Muscle layer of colon (tissue), 2 donors: ENCODE results near the gene VSIR.

Source experiments
- H3K27ac ChIP-seq: one replicate; pipeline ENCODE4 v1.7.0; 2013; ENCODE audit warnings: low read depth, mild to moderate bottlenecking, low read length, moderate library complexity
- H3K27me3 ChIP-seq, 2 donors: one replicate each; pipeline ENCODE4 v1.7.0; 2013; ENCODE audit warnings: low read length in 2 of 2, mild to moderate bottlenecking in 2 of 2; ENCODE audit not compliant: insufficient read depth in 2 of 2, control insufficient read depth in 1 of 2
- H3K36me3 ChIP-seq: one replicate; pipeline ENCODE4 v1.7.0; 2013; ENCODE audit warnings: mild to moderate bottlenecking, low read length; ENCODE audit not compliant: insufficient read depth
- H3K4me1 ChIP-seq: one replicate; pipeline ENCODE4 v1.7.0; 2013; ENCODE audit warnings: mild to moderate bottlenecking, low read length; ENCODE audit not compliant: insufficient read depth
- H3K4me3 ChIP-seq, 2 donors: one replicate each; pipeline ENCODE4 v1.7.0; 2013; ENCODE audit warnings: low read length in 2 of 2, low read depth in 1 of 2, mild to moderate bottlenecking in 1 of 2, moderate library complexity in 1 of 2
- H3K9ac ChIP-seq: one replicate; pipeline ENCODE4 v1.7.0; 2013; ENCODE audit warnings: low read length
- H3K9me3 ChIP-seq: one replicate; pipeline ENCODE4 v1.7.0; 2013; ENCODE audit warnings: mild to moderate bottlenecking, low read length
- donor health status: abdominal sarcoma.
- donor health status: Adenocarcinoma of cecum.

VSIR gene

DNA sequence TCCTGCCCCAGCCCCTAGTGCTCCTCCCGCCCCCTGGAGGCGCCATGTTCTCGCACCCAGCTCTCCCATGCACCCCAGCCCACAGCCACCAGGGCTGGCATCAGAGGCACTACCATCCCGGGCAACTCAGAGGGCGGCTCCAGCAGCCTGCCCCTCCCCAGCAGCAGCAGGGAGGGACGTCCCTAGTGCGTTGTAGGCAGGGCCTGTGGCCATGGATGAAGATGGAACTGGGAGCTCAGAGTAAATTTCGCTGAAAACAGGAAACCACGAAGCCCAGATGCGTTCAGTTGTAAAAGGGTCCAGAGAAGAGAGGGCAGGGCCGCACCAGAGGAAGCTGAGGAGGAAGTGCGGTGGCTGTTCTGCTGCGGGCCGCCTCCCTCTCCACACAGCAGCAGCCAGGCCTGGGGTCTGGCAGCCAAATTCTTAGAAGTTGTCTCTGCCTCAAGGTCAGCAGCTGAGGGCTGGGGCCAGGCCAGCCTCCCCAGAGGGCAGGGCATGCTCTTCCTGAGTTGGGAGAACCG lies 24.6 kb downstream of the VSIR start:
- H3K36me3 ChIP-seq, result peaks cover 42% of the 10 kb centered on the region
- no peak overlapping the region for H3K9ac ChIP-seq
- H3K4me3 ChIP-seq, result no peak overlapping the region
- H3K27ac ChIP-seq, result peak overlapping the region; percentile 53
- no peaks in the 10 kb centered on the region for H3K9me3 ChIP-seq
- no peaks in the 10 kb centered on the region for H3K27me3 ChIP-seq
- H3K4me1 ChIP-seq, result peaks cover 42% of the 10 kb centered on the region

DNA sequence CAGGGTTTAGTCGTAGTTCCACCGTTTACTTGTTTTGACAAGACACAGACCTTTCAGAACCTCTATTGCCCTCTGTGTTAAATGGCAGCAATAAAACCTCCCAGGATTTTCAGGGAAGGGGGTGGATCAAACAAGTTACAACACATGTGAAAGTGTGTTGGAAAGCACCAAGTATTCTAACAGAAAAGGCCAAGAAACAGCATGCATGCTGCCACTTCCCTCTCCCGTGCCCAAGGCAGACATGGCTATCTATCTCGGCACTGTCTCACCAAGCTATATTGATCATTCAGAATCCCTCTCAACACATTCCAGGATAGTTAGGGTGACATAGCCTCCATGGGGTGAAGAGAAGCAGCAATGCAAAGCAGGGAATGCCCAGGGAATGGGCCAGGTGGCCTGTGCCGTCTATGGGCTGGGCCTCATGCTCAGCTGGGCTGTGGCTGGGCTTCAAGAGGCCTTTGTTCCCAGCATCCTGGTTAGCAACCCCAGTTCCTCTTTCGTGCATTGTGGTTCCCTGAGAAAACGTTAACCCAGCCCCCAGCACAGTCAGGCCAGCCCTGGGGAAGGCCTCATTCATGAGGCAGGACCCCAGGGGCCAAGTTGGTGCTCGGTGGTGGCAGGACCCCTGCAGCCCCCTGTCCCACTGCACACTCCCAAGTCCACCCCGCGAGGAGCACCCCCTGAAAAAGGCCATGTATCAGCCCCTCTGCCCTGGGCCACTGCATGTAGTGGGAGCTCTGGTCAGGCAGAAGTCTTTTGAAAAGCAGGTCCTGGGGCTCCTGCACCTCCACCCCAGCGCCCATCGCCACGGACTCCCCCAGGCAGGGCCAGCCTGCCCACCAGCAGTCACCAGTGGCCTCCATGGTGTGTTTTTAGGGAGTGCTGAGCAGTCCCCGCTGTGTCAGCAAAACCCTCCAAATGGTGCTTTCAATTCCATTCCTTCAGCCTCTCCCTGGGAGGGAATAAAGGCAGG lies 25.5 kb downstream of the VSIR start:
- H3K9ac ChIP-seq, result no peak overlapping the region
- H3K4me3 ChIP-seq, result no peak overlapping the region
- peaks cover 34% of the 10 kb centered on the region for H3K36me3 ChIP-seq
- H3K27ac ChIP-seq, result peak overlapping the region; percentile 48
- H3K4me1 ChIP-seq, result peaks cover 42% of the 10 kb centered on the region
- no peaks in the 10 kb centered on the region for H3K27me3 ChIP-seq
- no peaks in the 10 kb centered on the region for H3K9me3 ChIP-seq

DNA sequence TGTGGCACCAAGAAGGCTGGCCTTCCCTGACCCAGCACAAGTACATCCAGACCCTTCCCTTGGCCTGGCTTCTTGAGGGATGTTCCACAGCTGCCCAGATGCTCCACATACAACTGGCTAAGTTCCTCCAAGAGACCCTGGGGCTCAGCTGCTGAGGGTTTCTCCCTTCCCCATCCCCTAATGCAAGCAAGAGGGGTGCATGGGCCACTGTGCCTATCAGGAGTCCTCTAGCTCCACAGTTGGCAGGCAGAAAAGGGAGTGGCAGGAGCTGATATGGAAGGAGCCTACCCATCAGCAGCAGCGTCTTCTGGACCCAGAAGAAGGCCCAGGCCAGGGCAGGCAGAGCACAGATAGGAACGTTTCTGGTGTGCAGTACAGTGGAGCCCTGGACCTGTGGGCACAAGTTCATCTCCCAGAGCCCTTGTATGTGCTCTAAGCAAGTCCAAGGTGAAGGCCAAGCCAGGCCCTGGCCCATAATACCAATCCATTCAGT lies 26.2 kb downstream of the VSIR start:
- Histone ChIP-seq H3K4me1 (peaks cover 42% of the 10 kb centered on the region), H3K27me3 (no peaks in the 10 kb centered on the region), H3K9me3 (no peaks in the 10 kb centered on the region), H3K27ac (no peak overlapping the region), H3K4me3 (no peak overlapping the region), H3K9ac (no peak overlapping the region), H3K36me3 (peaks cover 26% of the 10 kb centered on the region)

DNA sequence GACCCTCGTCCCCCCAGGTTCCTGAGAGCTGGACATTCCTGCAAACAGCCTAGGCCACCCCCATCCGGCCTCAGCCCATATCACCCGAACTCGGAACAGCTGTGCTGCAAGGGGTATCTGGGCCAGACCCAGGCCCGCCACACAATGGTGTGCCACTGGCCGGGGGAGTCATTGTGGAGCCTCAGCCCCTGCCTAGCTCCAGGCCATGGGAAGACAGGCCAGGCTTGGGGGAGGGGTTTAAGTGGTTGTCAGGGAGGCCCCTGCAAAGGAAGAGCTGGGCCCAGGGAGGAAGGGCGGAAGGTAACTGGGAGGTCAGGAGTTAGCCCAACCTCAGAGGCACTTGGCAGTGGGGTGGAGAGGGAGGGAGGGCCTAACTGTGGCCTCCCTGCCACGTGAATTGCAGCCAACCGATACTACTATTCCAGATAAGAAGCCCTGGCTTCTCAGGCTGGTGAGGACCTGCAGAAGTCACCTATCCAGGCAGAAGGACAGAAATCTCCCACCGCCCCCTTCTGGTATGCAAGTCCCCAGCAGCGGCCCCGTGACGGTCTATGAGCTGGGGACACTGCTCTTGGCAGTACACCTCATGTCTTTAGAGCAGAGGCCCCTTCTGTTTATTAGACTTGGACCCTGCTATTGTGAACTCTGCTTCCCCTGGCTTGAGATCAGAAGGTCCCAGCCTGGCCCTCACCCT lies 26.8 kb downstream of the VSIR start:
- Histone ChIP-seq H3K9me3 (no peaks in the 10 kb centered on the region), H3K36me3 (peaks cover 21% of the 10 kb centered on the region), H3K4me1 (peaks cover 42% of the 10 kb centered on the region), H3K9ac (no peak overlapping the region), H3K4me3 (no peak overlapping the region), H3K27me3 (no peaks in the 10 kb centered on the region), H3K27ac (no peak overlapping the region)

DNA sequence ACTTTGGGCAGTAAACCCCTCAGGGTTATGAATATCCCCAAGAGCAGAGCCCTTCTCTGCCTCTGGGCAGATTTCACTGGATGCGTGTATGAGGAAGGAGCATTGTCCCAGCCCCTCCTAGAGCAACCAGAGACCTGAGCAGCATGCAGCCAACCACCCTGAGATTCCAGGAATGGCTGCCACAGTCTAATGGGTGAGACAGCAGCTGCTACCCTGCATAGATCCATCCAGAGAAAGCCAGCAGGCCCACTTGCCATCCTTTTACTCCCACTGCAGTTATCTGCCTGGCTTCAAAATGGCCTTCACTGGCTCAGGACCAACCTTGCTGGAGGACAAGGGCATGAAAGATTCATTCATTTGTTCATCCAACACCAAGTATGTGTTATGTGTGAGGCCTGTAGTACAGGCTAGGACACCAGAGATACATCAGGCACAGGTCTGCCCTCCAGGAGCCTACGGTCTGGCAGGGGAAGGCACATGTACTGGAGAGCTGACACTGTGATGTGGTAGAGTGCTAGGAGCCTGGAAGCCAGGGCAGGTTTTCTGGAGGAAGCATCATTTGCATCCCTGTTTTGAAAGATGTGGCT lies 27.6 kb downstream of the VSIR start:
- Histone ChIP-seq H3K4me1 (peaks cover 42% of the 10 kb centered on the region), H3K9ac (no peak overlapping the region), H3K9me3 (no peaks in the 10 kb centered on the region)

DNA sequence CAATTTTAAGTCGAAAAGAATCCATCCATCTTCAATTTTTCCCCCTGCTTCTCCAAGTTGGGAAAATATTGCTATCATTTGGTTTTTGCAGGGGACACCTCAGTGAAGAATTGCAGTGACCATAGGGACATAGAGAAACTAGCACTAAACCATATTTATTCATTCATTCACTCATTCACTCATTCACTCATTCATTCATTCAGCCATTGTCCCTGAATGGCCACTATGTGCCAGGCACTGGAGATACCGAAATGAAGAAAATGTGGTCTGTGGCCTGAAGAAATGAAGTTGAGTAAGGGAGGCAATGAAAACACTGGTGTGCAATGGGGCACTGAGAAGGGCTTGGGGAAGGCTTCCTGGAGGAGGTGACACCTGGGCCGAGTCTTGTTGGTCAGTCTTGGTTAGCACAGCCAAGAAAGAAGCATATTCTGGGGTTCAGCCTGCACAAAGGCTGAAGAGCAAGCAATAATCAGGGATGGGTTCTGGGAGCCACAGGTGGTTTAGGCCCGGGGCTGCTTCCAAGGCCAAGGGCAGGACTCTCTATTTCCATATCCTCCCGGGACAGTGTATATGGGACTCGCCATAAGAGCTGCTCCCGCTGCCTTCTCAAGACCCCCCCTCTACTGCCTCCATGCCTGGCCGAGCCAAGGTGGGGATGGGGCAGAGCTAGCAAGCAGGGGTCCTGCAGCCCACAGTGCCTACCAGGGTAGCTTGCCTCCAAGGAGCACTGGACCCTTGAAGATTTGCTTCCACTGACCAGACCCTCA lies 28.2 kb downstream of the VSIR start:
- H3K4me1 ChIP-seq, result peaks cover 47% of the 10 kb centered on the region
- H3K27me3 ChIP-seq, result no peaks in the 10 kb centered on the region
- no peak overlapping the region for H3K9ac ChIP-seq
- peaks cover 7% of the 10 kb centered on the region for H3K36me3 ChIP-seq
- H3K9me3 ChIP-seq, result no peaks in the 10 kb centered on the region
- H3K4me3 ChIP-seq, result no peak overlapping the region
- H3K27ac ChIP-seq, result no peak overlapping the region

More for the DNA sequence above, 27.6 kb downstream of the VSIR start:
- H3K27me3 ChIP-seq, result no peaks in the 10 kb centered on the region
- H3K4me3 ChIP-seq, result no peak overlapping the region
- peaks cover 13% of the 10 kb centered on the region for H3K36me3 ChIP-seq
- H3K27ac ChIP-seq, result no peak overlapping the region

DNA sequence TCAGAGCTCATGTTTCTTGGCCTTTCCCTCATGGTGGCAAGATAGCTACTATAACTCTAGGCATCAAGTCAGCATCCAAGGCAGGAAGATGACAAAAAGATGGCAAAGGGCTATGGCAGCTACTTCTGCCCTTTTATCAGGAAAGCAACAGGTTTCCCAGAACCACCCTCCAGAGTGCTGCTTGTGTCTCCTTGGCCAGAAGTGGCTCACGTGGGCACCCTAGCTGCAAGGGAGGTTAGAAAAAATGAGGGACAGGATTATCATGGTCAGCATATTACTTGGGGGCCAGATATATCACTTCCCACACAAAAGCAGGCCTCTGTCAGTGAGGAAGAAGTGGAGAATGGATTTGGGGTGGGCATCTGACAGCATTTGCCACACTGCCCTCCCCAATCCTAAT lies 29.5 kb downstream of the VSIR start:
- Histone ChIP-seq H3K9me3 (no peaks in the 10 kb centered on the region), H3K27ac (no peak overlapping the region), H3K9ac (no peak overlapping the region), H3K36me3 (no peaks in the 10 kb centered on the region), H3K4me3 (no peak overlapping the region), H3K27me3 (no peaks in the 10 kb centered on the region), H3K4me1 (peaks cover 41% of the 10 kb centered on the region)

DNA sequence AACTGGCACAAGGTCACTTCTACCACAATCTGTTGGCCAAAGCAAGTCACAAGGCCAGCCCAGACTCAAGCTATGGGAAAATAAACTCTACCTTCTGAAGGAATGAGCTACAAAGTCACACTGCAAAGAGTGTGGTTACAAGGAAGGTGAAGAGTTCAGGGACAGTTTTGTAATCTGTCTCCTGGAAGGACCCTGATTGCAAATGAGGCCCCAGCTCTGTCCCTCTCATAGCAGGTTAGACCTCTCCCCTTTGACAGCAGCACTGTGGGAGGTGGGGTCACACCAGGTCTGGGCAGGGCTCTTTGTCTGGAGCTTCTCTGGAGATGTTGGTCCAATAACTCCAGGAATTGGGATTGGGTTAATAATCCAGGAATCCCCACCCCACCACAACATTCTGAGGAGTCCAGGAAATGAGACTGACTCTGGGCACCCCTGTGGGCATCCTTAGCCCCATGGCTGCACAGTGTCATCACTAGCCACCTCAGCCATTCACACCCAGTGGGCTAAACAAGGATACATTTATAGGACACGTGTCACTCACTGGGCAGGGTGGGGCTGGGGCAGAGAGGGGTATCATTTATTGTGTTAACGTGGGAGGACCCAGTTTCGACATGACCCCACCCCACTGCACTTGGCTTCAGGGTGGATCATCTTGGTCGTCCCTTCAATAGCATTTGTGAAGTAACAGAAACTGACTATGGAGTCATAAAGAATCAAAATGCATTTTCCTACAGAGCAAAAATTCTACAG lies 30.1 kb downstream of the VSIR start:
- Histone ChIP-seq H3K9me3 (no peaks in the 10 kb centered on the region), H3K4me1 (peaks cover 35% of the 10 kb centered on the region), H3K27me3 (no peaks in the 10 kb centered on the region), H3K36me3 (no peaks in the 10 kb centered on the region), H3K9ac (no peak overlapping the region), H3K27ac (no peak overlapping the region), H3K4me3 (no peak overlapping the region)

DNA sequence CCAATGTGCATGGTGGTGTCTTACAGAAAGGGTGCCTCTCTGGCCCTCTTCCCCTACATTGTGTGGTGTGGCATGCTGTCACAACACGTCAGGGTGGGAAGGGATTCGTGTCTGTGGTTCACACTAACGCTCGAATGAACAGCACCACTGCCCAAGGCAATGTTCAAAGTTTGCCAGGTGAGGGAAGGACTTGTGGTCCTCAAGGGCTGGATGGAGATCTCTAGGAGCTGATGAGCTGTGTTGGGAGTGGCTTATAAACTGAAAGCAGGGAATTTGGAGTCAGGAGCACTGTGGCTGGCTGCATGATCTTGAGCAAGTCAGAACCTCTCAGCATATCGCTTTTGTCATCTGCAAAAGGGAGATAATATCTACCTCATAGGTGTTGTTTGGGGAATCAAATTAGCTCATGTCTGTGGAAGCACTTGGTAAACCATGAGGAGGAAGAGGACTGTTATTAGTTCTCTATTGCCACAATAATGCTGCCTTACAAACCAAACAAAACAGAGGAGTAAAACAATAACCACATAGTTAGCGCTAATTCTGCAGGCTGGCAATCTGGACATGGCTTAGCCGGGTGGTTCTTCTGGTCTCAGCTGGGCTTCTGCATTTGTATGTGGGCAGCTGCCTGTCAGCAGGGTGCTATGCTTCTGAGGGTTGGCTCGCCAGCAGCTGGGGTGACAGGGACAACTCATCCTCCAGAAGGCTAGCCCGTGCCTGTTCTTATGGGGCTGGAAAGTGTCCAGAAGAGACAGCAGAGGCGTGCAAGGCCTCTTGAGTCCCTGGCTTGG lies 30.8 kb downstream of the VSIR start:
- Histone ChIP-seq H3K4me3 (no peak overlapping the region), H3K27ac (no peak overlapping the region), H3K4me1 (peaks cover 28% of the 10 kb centered on the region), H3K9me3 (no peaks in the 10 kb centered on the region), H3K27me3 (no peaks in the 10 kb centered on the region), H3K9ac (no peak overlapping the region), H3K36me3 (no peaks in the 10 kb centered on the region)

DNA sequence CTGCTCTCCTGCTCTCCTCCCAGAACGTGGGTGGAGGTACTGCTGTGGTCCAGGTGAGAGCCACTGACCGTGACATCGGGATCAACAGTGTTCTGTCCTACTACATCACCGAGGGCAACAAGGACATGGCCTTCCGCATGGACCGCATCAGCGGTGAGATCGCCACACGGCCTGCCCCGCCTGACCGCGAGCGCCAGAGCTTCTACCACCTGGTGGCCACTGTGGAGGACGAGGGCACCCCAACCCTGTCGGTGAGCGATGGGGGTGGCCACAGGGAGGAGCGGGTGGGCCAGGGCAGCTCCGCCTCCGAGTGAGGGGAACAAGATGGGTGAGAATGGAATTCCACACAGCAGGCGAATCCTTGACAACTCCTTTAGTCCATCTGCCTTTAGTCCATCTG lies 31.6 kb downstream of the VSIR start:
- H3K27me3 ChIP-seq, result no peaks in the 10 kb centered on the region

More for the DNA sequence above, 31.6 kb downstream of the VSIR start:
- no peak overlapping the region for H3K27ac ChIP-seq
- no peaks in the 10 kb centered on the region for H3K9me3 ChIP-seq
- peaks cover 26% of the 10 kb centered on the region for H3K4me1 ChIP-seq
- H3K9ac ChIP-seq, result no peak overlapping the region
- no peak overlapping the region for H3K4me3 ChIP-seq
- H3K36me3 ChIP-seq, result no peaks in the 10 kb centered on the region
